Vagina (tissue), 2 donors: ENCODE measurements around the gene CHAT. TPM values are rescaled to one million over a fixed set of nuclear protein-coding genes. Genes with fewer than 3 reads are reported as not detected.

Experiments used
- DNase-seq, 2 donors: peaks; one replicate each; pipeline ENCODE4 v3.0.0-alpha.2; 2017; ENCODE audit errors: extremely low spot score in 2 of 2
- H3K27ac ChIP-seq: fragments of 200-600 bp; sonication (generic); one replicate; pipeline ENCODE4 v1.5.1; 2019
- H3K27me3 ChIP-seq: fragments of 200-600 bp; sonication (generic); one replicate; pipeline ENCODE4 v1.5.1; 2019
- H3K36me3 ChIP-seq, 2 donors: fragments of 200-600 bp; sonication (generic); one replicate each; pipeline ENCODE4 v1.5.1; 2017 to 2019
- H3K4me1 ChIP-seq: fragments of 200-600 bp; sonication (generic); one replicate; pipeline ENCODE4 v1.5.1; 2019
- H3K4me3 ChIP-seq, 2 donors: fragments of 200-600 bp; sonication (generic); 1 replicate in 1 of 2; 2 replicates in 1 of 2; pipeline ENCODE4 v1.5.1; 2016 to 2019
- H3K9me3 ChIP-seq: fragments of 200-600 bp; sonication (generic); one replicate; pipeline ENCODE4 v1.5.1; 2019
- POLR2A ChIP-seq, 2 donors: fragments of 450-650 bp; IDR thresholded peaks; one replicate each; pipeline ENCODE4 v1.6.1; 2017; ENCODE audit warnings: antibody characterized with exemption in 2 of 2, mild to moderate bottlenecking in 2 of 2, moderate library complexity in 2 of 2
- POLR2AphosphoS5 ChIP-seq, 2 donors: sonication (generic); formaldehyde crosslinking; IDR thresholded peaks; one replicate each; pipeline ENCODE4 v1.9.0; 2017; ENCODE audit warnings: antibody characterized with exemption in 2 of 2, mild to moderate bottlenecking in 2 of 2, low read depth in 1 of 2; ENCODE audit not compliant: insufficient read depth in 1 of 2
- intact Hi-C: fragments of 100-400 bp; cut with DNase I; formaldehyde crosslinking; loops from one replicate; pipeline ENCODE4 v1.15.1; 2023
- total RNA-seq: library from RNA; depleted of rRNA; stranded (reverse); fragments of >200 nt; gene quantifications from one replicate; pipeline ENCODE4 v1.2.3, GENCODE V29; 2016
- TF ChIP-seq, protein P1 (sequence below), 3 experiments: fragments of 450-650 bp in 2 of 3; fragments of 200-600 bp in 1 of 3; sonication (generic) in 1 of 3; IDR thresholded peaks; one replicate each; pipeline ENCODE4 v1.5.1; 2017 to 2019; ENCODE audit warnings: antibody characterized with exemption in 3 of 3, mild to moderate bottlenecking in 2 of 3, moderate library complexity in 2 of 3

CHAT gene
- total RNA-seq, 1 donor from 2014 or later, result not detected

DNA sequence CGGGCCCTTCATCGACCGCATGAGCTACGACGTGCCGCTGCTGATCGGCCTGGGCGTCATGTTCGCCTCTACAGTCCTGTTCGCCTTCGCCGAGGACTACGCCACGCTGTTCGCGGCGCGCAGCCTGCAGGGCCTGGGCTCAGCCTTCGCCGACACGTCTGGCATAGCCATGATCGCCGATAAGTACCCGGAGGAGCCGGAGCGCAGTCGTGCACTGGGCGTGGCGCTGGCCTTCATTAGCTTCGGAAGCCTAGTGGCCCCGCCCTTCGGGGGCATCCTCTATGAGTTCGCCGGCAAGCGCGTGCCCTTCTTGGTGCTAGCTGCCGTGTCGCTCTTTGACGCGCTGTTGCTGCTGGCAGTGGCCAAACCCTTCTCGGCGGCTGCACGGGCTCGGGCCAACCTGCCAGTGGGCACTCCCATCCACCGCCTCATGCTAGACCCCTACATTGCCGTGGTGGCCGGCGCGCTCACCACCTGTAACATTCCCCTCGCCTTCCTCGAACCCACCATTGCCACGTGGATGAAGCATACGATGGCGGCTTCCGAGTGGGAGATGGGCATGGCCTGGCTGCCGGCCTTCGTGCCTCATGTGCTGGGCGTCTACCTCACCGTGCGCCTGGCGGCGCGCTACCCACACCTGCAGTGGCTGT, 2.5 kb upstream of the CHAT start:
- TF ChIP-seq POLR2AphosphoS5 (IDR thresholded peaks at IDR 0.05; ENCODE audit: insufficient read depth in 1 of 2, low read depth in 1 of 2) (no peak), POLR2A (IDR thresholded peaks at IDR 0.05) (no peak)
- intact Hi-C loops, result no loop called here
- Histone ChIP-seq H3K27ac (no peak overlapping the region), H3K27me3 (peaks cover 12% of the 10 kb centered on the region), H3K4me1 (peaks cover 36% of the 10 kb centered on the region), H3K36me3 (no peaks in the 10 kb centered on the region), H3K4me3 (no peak overlapping the region), H3K9me3 (no peaks in the 10 kb centered on the region)
- DNase-seq, result no peak

- DNase-seq, result no peak
- Histone ChIP-seq H3K36me3 (no peaks in the 10 kb centered on the region), H3K27ac (no peak overlapping the region), H3K4me1 (peaks cover 34% of the 10 kb centered on the region), H3K4me3 (no peak overlapping the region), H3K27me3 (peaks cover 12% of the 10 kb centered on the region), H3K9me3 (no peaks in the 10 kb centered on the region)
- intact Hi-C loops, result no loop called here
- TF ChIP-seq POLR2A (IDR thresholded peaks at IDR 0.05), result no peak
- TF ChIP-seq, protein P1, sequence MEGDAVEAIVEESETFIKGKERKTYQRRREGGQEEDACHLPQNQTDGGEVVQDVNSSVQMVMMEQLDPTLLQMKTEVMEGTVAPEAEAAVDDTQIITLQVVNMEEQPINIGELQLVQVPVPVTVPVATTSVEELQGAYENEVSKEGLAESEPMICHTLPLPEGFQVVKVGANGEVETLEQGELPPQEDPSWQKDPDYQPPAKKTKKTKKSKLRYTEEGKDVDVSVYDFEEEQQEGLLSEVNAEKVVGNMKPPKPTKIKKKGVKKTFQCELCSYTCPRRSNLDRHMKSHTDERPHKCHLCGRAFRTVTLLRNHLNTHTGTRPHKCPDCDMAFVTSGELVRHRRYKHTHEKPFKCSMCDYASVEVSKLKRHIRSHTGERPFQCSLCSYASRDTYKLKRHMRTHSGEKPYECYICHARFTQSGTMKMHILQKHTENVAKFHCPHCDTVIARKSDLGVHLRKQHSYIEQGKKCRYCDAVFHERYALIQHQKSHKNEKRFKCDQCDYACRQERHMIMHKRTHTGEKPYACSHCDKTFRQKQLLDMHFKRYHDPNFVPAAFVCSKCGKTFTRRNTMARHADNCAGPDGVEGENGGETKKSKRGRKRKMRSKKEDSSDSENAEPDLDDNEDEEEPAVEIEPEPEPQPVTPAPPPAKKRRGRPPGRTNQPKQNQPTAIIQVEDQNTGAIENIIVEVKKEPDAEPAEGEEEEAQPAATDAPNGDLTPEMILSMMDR (IDR thresholded peaks at IDR 0.05), result no peak
- no peak for TF ChIP-seq POLR2AphosphoS5 (IDR thresholded peaks at IDR 0.05; ENCODE audit: insufficient read depth in 1 of 2, low read depth in 1 of 2)
Measured at GRCh38 chr10:49611816-49612512, 1.9 kb upstream of the CHAT start.

DNA sequence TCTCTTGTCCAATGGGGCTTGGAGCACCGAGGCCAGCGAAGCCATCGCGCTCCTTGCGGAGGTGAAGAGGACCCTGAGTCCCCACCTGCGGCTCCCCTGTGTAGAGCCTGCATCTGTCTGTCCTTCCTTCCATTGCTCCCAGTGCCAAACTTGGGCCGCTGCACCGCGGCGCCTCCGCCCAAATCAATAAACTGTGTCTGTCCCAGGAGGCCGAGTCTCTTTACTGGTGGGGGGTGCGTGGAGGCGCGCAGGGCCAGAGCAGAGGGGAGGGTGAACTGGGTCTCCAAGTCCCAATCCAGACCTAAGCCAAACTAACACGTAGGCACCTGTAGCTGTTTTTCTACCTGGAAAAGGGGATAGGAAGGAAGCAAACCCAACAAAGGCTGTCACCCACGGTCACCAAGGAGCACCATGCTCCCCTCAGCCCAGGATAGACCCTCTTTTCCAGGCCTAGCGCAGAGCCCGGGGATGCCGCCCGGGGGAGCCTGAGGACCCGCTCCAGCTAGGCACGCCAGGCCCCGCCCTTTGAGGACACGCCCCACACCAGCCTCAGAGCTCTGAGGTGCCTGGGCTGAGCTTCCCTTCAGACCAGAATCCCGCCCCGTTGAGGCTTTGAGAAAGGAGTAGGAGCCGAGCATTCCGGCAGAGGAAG, 1.2 kb upstream of the CHAT start:
- no peaks in the 10 kb centered on the region for H3K36me3 ChIP-seq
- TF ChIP-seq POLR2A (IDR thresholded peaks at IDR 0.05) (no peak), POLR2AphosphoS5 (IDR thresholded peaks at IDR 0.05; ENCODE audit: insufficient read depth in 1 of 2, low read depth in 1 of 2) (no peak)
- TF ChIP-seq, protein P1 (IDR thresholded peaks at IDR 0.05), result no peak
- peaks cover 31% of the 10 kb centered on the region for H3K4me1 ChIP-seq
- no peak overlapping the region for H3K4me3 ChIP-seq
- H3K27ac ChIP-seq, result no peak overlapping the region
- DNase-seq, result no peak
- peaks cover 12% of the 10 kb centered on the region for H3K27me3 ChIP-seq
- no peaks in the 10 kb centered on the region for H3K9me3 ChIP-seq
- intact Hi-C loops, result no loop called here

DNA sequence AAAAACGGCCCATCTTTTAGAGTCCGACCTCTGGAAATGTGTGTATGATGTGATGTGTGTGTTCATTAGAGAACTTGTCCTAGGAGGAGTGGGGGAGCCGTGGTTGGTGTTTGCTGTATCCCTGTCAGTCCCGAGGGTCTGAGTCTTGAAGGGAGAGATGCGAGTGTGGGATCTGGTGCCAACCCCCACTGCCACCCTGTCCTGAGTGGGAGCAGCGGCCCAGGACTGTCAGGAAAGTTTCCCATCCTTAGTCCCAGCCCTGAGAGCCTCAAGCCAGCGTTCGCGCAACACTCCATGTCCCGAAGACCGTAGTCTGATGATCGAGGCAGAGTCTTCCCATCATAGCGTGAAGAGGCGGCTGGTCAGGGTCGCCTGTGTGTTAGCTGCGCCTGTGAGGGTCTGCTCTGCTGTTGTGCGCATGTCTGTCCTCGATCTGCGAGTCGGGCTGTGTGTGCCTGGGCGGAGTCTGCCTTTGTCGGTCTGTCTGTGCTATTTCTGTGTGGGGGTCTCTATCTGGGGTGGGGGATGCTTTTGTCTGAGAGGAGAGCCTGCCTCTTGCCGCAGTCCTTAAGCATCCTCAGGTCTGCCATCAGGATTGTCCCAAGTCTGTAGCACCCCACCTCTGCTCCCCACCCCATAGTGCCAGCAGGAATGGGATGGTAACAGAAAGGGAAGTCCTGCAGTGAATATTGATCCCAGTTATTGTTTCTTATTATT, 514 bp upstream of the CHAT start:
- DNase-seq, result no peak
- H3K27ac ChIP-seq, result no peak overlapping the region

DNA sequence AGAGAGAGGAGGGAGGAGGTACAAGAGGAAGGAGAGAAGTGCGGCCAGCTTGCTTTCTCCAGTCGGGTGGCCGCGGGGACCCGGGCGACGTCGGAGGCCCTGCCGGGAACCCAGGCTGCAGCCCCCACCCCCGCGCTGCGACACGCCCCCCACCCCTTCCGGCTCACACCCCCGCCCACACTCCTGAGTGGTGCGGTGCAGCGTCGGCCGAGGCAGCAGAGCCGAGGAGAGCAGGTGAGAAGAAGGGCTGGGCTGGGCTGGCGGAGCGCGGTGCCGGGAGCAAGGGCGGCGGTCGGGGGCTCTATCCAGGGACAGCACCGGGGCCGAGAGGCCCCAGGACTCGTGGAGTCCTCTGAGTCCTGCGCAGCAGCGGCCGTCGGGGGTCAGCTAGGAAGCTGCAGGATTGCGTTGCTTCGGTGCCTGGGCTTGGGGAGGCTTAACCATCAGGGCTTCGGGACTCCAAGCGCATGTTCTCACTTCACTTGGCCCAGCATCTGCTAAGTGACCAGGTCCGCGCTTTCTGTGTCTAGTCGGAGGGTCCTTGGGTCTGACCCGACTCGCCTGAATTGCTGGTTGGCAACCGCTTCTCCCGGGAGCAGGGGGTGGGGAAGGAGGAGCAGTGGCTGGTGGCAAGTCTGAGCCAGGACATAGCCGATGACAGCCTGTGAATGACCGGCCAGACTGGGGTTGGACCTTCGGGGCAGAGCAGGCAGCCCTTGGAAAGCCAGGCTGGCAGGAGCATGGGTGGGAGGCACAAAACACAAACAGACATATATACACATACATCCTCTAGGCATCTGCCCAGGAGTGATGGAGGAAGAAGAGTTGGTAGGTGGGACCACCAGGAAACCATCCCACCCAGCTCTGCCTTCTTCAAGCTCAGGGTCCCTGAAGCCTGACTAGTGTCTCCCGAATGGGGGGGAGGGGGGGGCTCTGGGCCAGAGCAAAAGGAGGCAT, 683 bp downstream of the CHAT start:
- no peaks in the 10 kb centered on the region for H3K36me3 ChIP-seq
- no peak for TF ChIP-seq POLR2AphosphoS5 (IDR thresholded peaks at IDR 0.05; ENCODE audit: insufficient read depth in 1 of 2, low read depth in 1 of 2)
- TF ChIP-seq, protein P1 (IDR thresholded peaks at IDR 0.05), result no peak
- TF ChIP-seq POLR2A (IDR thresholded peaks at IDR 0.05), result no peak
- intact Hi-C loops, result no loop called here
- H3K27ac ChIP-seq, result no peak overlapping the region
- H3K9me3 ChIP-seq, result no peaks in the 10 kb centered on the region
- no peak for DNase-seq
- no peak overlapping the region for H3K4me3 ChIP-seq
- H3K4me1 ChIP-seq, result peaks cover 25% of the 10 kb centered on the region
- H3K27me3 ChIP-seq, result peaks cover 12% of the 10 kb centered on the region

More for the DNA sequence above, 514 bp upstream of the CHAT start:
- intact Hi-C loops, result no loop called here
- peaks cover 31% of the 10 kb centered on the region for H3K4me1 ChIP-seq
- H3K36me3 ChIP-seq, result no peaks in the 10 kb centered on the region
- no peak overlapping the region for H3K4me3 ChIP-seq
- peaks cover 12% of the 10 kb centered on the region for H3K27me3 ChIP-seq
- H3K9me3 ChIP-seq, result no peaks in the 10 kb centered on the region
- TF ChIP-seq POLR2A (IDR thresholded peaks at IDR 0.05), result no peak
